WERI-Rb-1 (cell line): ENCODE measurements around the gene NDUFS8.

Experiments
- DNase-seq: peaks from one replicate; pipeline ENCODE4 v3.0.0-alpha.2; 2020
- H3K27ac ChIP-seq: fragments of 250-450 bp; sonication (Bioruptor Pico); 2 replicates; pipeline ENCODE4 v1.5.1; 2020; ENCODE audit warnings: mild to moderate bottlenecking, moderate library complexity
- H3K27me3 ChIP-seq: fragments of 250-450 bp; sonication (Bioruptor Pico); 2 replicates; pipeline ENCODE4 v1.5.1; 2021; ENCODE audit warnings: mild to moderate bottlenecking, low read depth, moderate library complexity; ENCODE audit not compliant: insufficient read depth, severe bottlenecking
- H3K36me3 ChIP-seq: fragments of 250-450 bp; sonication (Bioruptor Pico); 2 replicates; pipeline ENCODE4 v1.5.1; 2020; ENCODE audit warnings: mild to moderate bottlenecking, moderate library complexity
- H3K4me3 ChIP-seq: 2 replicates; pipeline ENCODE4 v1.5.1; 2011; ENCODE audit warnings: low read depth, mild to moderate bottlenecking, control low read depth, low read length
- H3K9me3 ChIP-seq: fragments of 250-450 bp; sonication (Bioruptor Pico); 2 replicates; pipeline ENCODE4 v1.5.1; 2021; ENCODE audit warnings: mild to moderate bottlenecking, moderate library complexity; ENCODE audit not compliant: severe bottlenecking
- TF ChIP-seq, protein P1 (sequence below): IDR thresholded peaks from 2 replicates; pipeline ENCODE4 v1.5.1; 2011; ENCODE audit warnings: low read depth, mild to moderate bottlenecking, control low read depth, inconsistent platforms, low read length

Gene NDUFS8

DNA sequence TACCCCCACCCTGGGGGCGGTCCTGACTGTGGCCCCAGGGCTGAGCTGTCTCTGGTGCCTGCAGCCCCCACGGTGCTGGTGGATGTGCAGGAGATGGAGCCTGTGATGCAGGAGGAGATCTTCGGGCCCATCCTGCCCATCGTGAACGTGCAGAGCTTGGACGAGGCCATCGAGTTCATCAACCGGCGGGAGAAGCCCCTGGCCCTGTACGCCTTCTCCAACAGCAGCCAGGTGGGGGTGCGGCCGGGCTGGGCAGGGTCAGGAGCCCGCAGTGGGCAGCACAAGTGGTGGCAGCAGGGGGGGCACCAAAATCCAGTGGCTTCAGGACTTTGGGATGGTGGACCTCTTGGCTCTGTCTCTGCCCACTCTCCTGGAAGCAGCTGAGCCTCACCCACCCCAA lies 8.0 kb upstream of the NDUFS8 start:
- no peak overlapping the region for H3K27ac ChIP-seq
- peaks cover 3% of the 10 kb centered on the region for H3K9me3 ChIP-seq
- H3K36me3 ChIP-seq, result no peaks in the 10 kb centered on the region
- no peak overlapping the region for H3K4me3 ChIP-seq
- no peaks in the 10 kb centered on the region for H3K27me3 ChIP-seq
- no peak for DNase-seq
- TF ChIP-seq, protein P1, sequence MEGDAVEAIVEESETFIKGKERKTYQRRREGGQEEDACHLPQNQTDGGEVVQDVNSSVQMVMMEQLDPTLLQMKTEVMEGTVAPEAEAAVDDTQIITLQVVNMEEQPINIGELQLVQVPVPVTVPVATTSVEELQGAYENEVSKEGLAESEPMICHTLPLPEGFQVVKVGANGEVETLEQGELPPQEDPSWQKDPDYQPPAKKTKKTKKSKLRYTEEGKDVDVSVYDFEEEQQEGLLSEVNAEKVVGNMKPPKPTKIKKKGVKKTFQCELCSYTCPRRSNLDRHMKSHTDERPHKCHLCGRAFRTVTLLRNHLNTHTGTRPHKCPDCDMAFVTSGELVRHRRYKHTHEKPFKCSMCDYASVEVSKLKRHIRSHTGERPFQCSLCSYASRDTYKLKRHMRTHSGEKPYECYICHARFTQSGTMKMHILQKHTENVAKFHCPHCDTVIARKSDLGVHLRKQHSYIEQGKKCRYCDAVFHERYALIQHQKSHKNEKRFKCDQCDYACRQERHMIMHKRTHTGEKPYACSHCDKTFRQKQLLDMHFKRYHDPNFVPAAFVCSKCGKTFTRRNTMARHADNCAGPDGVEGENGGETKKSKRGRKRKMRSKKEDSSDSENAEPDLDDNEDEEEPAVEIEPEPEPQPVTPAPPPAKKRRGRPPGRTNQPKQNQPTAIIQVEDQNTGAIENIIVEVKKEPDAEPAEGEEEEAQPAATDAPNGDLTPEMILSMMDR, result no peak

DNA sequence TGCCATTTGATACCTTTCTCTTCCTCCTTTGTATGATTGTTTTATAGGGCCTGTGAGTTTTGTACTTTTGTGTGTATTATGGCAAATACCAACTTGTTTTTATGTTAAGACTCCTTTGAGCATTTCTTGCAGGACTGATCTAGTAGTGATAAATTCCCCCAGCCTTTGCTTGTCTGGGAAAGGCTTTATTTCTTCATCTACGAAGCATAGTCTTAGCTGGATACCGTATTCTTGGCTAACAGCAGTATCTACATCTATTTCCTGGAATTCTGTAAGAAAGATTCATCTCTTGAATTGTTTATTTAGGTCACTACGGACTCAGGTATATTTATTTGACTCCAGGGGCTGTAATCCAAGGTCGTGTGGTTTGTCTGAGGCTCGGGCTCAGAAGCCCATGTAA lies 6.0 kb upstream of the NDUFS8 start:
- DNase-seq, result no peak
- Histone ChIP-seq H3K9me3 (peaks cover 3% of the 10 kb centered on the region), H3K36me3 (no peaks in the 10 kb centered on the region), H3K27me3 (no peaks in the 10 kb centered on the region), H3K27ac (no peak overlapping the region), H3K4me3 (no peak overlapping the region)
- TF ChIP-seq, protein P1, result no peak

DNA sequence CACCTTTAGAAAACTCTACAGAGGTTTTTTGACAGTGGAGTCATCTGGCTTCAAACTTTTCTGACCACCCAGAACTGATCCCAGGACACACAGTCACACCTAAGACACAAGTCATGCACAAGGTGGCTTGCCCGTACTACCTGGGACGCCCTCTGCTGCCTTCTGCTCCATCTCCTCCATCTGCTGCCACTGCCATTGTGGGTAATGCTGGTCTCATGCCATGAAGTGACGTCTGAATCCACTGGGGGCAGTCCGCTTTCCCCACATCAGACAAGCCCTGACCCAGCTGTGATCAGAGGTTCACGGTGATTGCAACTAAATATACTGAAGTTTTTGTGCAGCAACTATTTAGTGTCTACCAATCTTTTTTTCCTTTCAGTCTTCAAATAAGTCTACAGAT lies 5.4 kb upstream of the NDUFS8 start:
- H3K27ac ChIP-seq, result no peak overlapping the region
- H3K4me3 ChIP-seq, result no peak overlapping the region
- DNase-seq, result peak; percentile 43
- TF ChIP-seq, protein P1, result peak; percentile 36; the same call in 1 of the 2 replicates
- no peaks in the 10 kb centered on the region for H3K27me3 ChIP-seq
- peaks cover 3% of the 10 kb centered on the region for H3K9me3 ChIP-seq
- H3K36me3 ChIP-seq, result no peaks in the 10 kb centered on the region

DNA sequence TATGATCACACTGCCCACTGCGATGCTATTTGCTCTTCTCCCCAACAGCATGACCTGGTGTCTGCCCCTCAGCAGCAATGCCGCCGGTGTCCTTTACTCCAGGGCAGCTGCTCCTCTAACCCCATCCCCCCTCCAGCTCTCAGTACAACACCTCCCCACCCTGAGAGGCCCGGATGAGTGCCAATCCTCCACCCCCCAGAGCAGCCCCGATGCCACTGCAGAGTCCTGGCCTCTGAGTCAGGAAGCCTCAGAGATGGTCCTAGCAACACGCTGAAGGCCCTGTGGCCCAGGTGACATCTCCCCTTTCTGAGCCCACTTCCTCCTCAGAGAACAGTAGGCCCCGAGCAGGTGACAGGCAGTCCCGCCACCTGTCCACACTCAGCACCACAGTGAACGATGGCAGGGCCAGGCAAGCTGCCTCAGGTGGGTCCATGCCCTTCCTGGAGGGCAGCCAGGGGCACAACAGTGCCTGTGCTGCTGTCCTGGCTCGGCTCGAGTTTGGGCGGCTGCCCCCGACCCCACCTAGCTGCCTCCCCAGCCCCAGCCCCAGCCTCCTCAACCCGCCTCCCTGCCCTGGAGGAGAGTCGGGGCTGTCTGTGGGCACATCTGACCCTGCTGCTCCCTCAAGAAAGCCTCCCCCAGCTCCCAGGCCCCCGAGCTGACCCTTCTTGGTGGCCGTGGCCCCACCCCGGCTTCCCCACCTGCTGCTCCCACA lies 3.9 kb upstream of the NDUFS8 start:
- TF ChIP-seq, protein P1, result no peak
- Histone ChIP-seq H3K36me3 (peaks cover 6% of the 10 kb centered on the region), H3K9me3 (peaks cover 3% of the 10 kb centered on the region), H3K27ac (no peak overlapping the region), H3K27me3 (no peaks in the 10 kb centered on the region), H3K4me3 (no peak overlapping the region)
- no peak for DNase-seq

DNA sequence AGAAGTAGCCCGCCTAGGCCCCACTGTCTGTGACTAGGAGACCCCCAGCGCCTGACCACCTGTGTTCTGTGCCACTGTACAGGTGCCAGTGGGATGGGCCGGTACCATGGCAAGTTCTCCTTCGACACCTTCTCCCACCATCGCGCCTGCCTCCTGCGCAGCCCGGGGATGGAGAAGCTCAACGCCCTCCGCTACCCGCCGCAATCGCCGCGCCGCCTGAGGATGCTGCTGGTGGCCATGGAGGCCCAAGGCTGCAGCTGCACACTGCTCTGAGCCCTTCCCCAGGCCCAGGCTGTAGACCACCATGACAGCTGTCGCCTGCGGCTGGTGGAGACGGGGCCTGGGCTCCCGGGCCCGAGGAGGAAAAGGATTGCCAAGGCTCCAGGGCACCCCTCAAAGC lies 2.8 kb upstream of the NDUFS8 start:
- Histone ChIP-seq H3K9me3 (peaks cover 3% of the 10 kb centered on the region), H3K27me3 (no peaks in the 10 kb centered on the region), H3K4me3 (no peak overlapping the region), H3K36me3 (peaks cover 10% of the 10 kb centered on the region), H3K27ac (no peak overlapping the region)
- TF ChIP-seq, protein P1, result no peak
- DNase-seq, result no peak
